ENCODE data around the gene BANP. TPM values are rescaled to one million over a fixed set of nuclear protein-coding genes. Genes with fewer than 3 reads are reported as not detected.
"Not testable (repeated sequence)": the region's sequence is repeated elsewhere in the genome, so short reads cannot be mapped to it uniquely, and the experiment has no call there.

BANP gene
- polyA plus RNA-seq, 2 donors, result 6.5 to 13.6 TPM

DNA sequence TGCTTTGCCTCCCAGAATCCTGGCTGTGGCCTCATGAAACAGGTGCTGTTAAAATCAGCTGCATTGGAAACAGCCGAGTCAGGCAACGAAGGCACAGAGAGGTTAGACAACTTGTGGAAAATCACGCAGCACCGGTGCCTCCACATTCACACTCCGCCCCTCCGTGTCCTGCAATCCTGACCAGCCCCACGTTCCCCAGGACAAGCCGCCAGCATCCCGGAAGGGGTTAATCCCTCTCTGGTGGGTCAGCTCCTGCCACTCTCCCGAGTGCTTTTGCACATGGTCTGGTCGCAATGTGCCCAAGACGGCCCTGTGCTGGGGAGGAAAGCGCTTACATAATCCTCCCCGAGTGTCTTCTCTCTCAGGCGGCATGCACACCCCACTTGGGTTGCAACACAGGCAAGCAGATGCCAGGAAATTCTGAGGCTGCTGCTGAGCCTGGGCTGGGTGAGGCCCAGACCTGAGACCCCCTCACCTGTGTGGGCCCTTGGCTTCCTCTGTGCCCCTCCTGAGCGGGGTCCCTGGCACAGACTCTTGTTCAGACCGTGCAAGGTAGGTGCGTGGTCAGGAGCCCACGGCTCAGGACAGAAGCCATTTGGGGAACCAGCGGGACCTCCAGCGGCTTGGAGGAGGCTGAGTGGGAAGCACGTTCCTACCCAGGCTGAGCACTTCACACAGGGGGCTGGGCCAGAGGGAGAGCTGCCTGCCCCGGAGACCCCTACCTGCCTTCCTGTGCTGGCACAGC lies 138.6 kb downstream of the BANP start:
- not testable (repeated sequence) for H3K36me3 ChIP-seq (ENCODE audit: control insufficient read depth in 2 of 2, insufficient read depth in 2 of 2, low read length in 1 of 2); H3K27ac ChIP-seq (ENCODE audit: low read depth in 2 of 2, low read length in 1 of 2); H3K27me3 ChIP-seq (ENCODE audit: control insufficient read depth in 1 of 2, insufficient read depth in 2 of 2, low read length in 2 of 2); H3K4me3 ChIP-seq (ENCODE audit: low read depth in 1 of 2, low read length in 2 of 2); H3K9me3 ChIP-seq (ENCODE audit: control insufficient read depth in 2 of 2, insufficient read depth in 1 of 2, low read depth in 1 of 2, low read length in 1 of 2); H3K4me1 ChIP-seq (ENCODE audit: control insufficient read depth in 2 of 2, insufficient read depth in 2 of 2, low read length in 1 of 2)
- 65 to 74% methylated on average over 19 to 23 of the region's 23 CpGs for WGBS, 2 donors

DNA sequence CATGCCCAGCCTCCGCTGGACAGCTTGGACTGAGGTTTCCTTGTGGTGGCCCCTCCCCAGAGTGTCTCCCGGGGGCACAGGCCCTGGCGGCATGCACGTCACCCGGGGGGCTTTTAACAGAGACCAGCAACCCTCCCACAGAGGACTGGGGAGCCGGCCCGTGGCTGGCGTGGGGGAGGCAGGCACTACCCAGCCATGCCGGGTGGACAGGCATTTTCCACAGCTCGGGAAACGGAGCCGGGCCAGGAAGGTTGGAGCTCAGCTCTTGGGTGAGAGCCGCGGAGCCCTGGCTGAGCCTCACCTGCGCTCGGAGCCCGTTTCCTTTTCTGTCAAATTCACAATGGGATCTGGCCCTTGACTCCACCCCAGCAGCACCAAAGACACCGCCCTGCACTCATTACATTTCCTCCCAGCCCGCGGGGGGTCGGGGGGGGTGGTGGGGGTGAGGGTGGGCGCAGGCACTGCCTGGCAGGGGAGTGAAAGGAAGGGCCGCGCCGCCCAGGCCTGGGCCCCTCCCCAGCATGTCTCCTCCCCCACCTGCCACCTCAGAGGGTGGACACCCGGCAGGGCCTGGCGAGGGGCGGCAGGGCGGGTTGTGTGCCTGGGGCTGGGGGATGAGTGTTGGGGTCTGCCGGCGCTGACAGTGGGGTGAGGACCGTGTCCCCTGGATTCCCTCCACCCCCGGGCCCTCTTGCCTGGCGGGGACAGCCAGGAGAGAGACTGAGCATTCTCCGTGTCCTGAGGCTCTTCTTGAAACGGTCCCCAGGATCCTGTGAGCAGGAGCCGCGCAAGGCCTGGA lies 139.3 kb downstream of the BANP start:
- not testable (repeated sequence) for H3K36me3 ChIP-seq (ENCODE audit: control insufficient read depth in 2 of 2, insufficient read depth in 2 of 2, low read length in 1 of 2); H3K27ac ChIP-seq (ENCODE audit: low read depth in 2 of 2, low read length in 1 of 2); H3K4me3 ChIP-seq (ENCODE audit: low read depth in 1 of 2, low read length in 2 of 2); H3K4me1 ChIP-seq (ENCODE audit: control insufficient read depth in 2 of 2, insufficient read depth in 2 of 2, low read length in 1 of 2); H3K9me3 ChIP-seq (ENCODE audit: control insufficient read depth in 2 of 2, insufficient read depth in 1 of 2, low read depth in 1 of 2, low read length in 1 of 2); H3K27me3 ChIP-seq (ENCODE audit: control insufficient read depth in 1 of 2, insufficient read depth in 2 of 2, low read length in 2 of 2)
- 47 to 50% methylated on average over 33 to 38 of the region's 38 CpGs for WGBS, 2 donors

- H3K27ac ChIP-seq (ENCODE audit: low read depth in 2 of 2, low read length in 1 of 2); H3K27me3 ChIP-seq (ENCODE audit: control insufficient read depth in 1 of 2, insufficient read depth in 2 of 2, low read length in 2 of 2); H3K4me3 ChIP-seq (ENCODE audit: low read depth in 1 of 2, low read length in 2 of 2); H3K9me3 ChIP-seq (ENCODE audit: control insufficient read depth in 2 of 2, insufficient read depth in 1 of 2, low read depth in 1 of 2, low read length in 1 of 2); H3K36me3 ChIP-seq (ENCODE audit: control insufficient read depth in 2 of 2, insufficient read depth in 2 of 2, low read length in 1 of 2); H3K4me1 ChIP-seq (ENCODE audit: control insufficient read depth in 2 of 2, insufficient read depth in 2 of 2, low read length in 1 of 2): not testable (repeated sequence)
- WGBS, 2 donors, result 55 to 61% methylated on average over 31 to 35 of the region's 35 CpGs
Measured at GRCh38 chr16:88091221-88091971, 140.2 kb downstream of the BANP start.

DNA sequence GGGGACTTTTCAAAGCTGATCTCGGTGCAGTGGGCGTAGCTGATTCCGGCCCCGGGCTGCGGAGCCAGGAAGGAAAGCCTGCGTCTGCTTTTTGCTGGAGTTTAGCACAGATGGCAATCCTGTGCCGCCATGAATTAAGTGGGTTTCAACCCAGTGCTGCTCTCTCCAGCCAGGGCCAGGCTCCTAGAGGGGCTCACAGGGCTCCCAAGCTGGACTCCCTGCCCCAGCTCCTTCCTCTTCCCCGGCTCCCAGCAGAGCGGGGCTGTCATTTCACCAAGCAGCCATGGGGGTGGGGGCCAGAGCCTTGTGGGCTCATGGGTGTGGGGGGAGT lies 140.7 kb downstream of the BANP start:
- not testable (repeated sequence) for H3K9me3 ChIP-seq (ENCODE audit: control insufficient read depth in 2 of 2, insufficient read depth in 1 of 2, low read depth in 1 of 2, low read length in 1 of 2); H3K4me1 ChIP-seq (ENCODE audit: control insufficient read depth in 2 of 2, insufficient read depth in 2 of 2, low read length in 1 of 2); H3K27me3 ChIP-seq (ENCODE audit: control insufficient read depth in 1 of 2, insufficient read depth in 2 of 2, low read length in 2 of 2); H3K4me3 ChIP-seq (ENCODE audit: low read depth in 1 of 2, low read length in 2 of 2); H3K27ac ChIP-seq (ENCODE audit: low read depth in 2 of 2, low read length in 1 of 2); H3K36me3 ChIP-seq (ENCODE audit: control insufficient read depth in 2 of 2, insufficient read depth in 2 of 2, low read length in 1 of 2)
- WGBS, 2 donors, result 31 to 34% methylated on average over 8 to 9 of the region's 9 CpGs

- WGBS, 2 donors, result 59 to 60% methylated on average over 23 to 32 of the region's 34 CpGs
- not testable (repeated sequence) for H3K4me3 ChIP-seq (ENCODE audit: low read depth in 1 of 2, low read length in 2 of 2); H3K27me3 ChIP-seq (ENCODE audit: control insufficient read depth in 1 of 2, insufficient read depth in 2 of 2, low read length in 2 of 2)
Measured at GRCh38 chr16:88092791-88093555, 141.7 kb downstream of the BANP start.

GRCh38 chr16:88093556-88094252 lies 142.5 kb downstream of the BANP start:
- WGBS, 2 donors, result 58 to 72% methylated on average over 22 of the region's 25 CpGs
- H3K36me3 ChIP-seq (ENCODE audit: control insufficient read depth in 2 of 2, insufficient read depth in 2 of 2, low read length in 1 of 2); H3K27ac ChIP-seq (ENCODE audit: low read depth in 2 of 2, low read length in 1 of 2); H3K9me3 ChIP-seq (ENCODE audit: control insufficient read depth in 2 of 2, insufficient read depth in 1 of 2, low read depth in 1 of 2, low read length in 1 of 2); H3K4me1 ChIP-seq (ENCODE audit: control insufficient read depth in 2 of 2, insufficient read depth in 2 of 2, low read length in 1 of 2); H3K27me3 ChIP-seq (ENCODE audit: control insufficient read depth in 1 of 2, insufficient read depth in 2 of 2, low read length in 2 of 2); H3K4me3 ChIP-seq (ENCODE audit: low read depth in 1 of 2, low read length in 2 of 2): not testable (repeated sequence)

More at GRCh38 chr16:88092791-88093555, 141.7 kb downstream of the BANP start:
- H3K9me3 ChIP-seq (ENCODE audit: control insufficient read depth in 2 of 2, insufficient read depth in 1 of 2, low read depth in 1 of 2, low read length in 1 of 2); H3K27ac ChIP-seq (ENCODE audit: low read depth in 2 of 2, low read length in 1 of 2); H3K4me1 ChIP-seq (ENCODE audit: control insufficient read depth in 2 of 2, insufficient read depth in 2 of 2, low read length in 1 of 2); H3K36me3 ChIP-seq (ENCODE audit: control insufficient read depth in 2 of 2, insufficient read depth in 2 of 2, low read length in 1 of 2): not testable (repeated sequence)

- not testable (repeated sequence) for H3K4me3 ChIP-seq (ENCODE audit: low read depth in 1 of 2, low read length in 2 of 2); H3K27ac ChIP-seq (ENCODE audit: low read depth in 2 of 2, low read length in 1 of 2); H3K4me1 ChIP-seq (ENCODE audit: control insufficient read depth in 2 of 2, insufficient read depth in 2 of 2, low read length in 1 of 2); H3K9me3 ChIP-seq (ENCODE audit: control insufficient read depth in 2 of 2, insufficient read depth in 1 of 2, low read depth in 1 of 2, low read length in 1 of 2); H3K36me3 ChIP-seq (ENCODE audit: control insufficient read depth in 2 of 2, insufficient read depth in 2 of 2, low read length in 1 of 2); H3K27me3 ChIP-seq (ENCODE audit: control insufficient read depth in 1 of 2, insufficient read depth in 2 of 2, low read length in 2 of 2)
- 78 to 82% methylated on average over 17 of the region's 17 CpGs for WGBS, 2 donors
Measured at GRCh38 chr16:88094253-88094575, 143.0 kb downstream of the BANP start.

DNA sequence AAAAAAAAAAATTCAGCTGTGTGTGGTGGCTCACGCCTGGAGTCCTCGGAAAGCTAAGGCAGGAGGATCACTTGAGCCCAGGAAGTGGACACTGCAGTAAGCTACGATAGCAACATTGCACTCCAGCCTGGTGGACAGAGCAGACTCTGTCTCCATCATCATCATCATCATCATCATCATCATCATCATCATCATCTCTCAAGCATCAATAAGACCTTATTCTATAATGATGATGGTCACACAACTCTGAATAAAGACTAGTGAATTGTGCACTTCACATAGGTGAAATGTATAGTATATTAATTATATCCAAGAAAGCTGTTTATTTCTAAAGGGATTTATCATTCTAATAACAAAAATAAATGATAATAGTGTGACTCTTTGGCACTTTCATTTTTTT lies 143.7 kb downstream of the BANP start:
- 95 to 98% methylated on average over 3 of the region's 3 CpGs for WGBS, 2 donors
- not testable (repeated sequence) for H3K4me1 ChIP-seq (ENCODE audit: control insufficient read depth in 2 of 2, insufficient read depth in 2 of 2, low read length in 1 of 2); H3K9me3 ChIP-seq (ENCODE audit: control insufficient read depth in 2 of 2, insufficient read depth in 1 of 2, low read depth in 1 of 2, low read length in 1 of 2); H3K27me3 ChIP-seq (ENCODE audit: control insufficient read depth in 1 of 2, insufficient read depth in 2 of 2, low read length in 2 of 2); H3K27ac ChIP-seq (ENCODE audit: low read depth in 2 of 2, low read length in 1 of 2); H3K4me3 ChIP-seq (ENCODE audit: low read depth in 1 of 2, low read length in 2 of 2); H3K36me3 ChIP-seq (ENCODE audit: control insufficient read depth in 2 of 2, insufficient read depth in 2 of 2, low read length in 1 of 2)

GRCh38 chr16:88096659-88097058 lies 145.4 kb downstream of the BANP start:
- WGBS, 2 donors, result 82 to 83% methylated on average over 2 of the region's 2 CpGs
- H3K4me3 ChIP-seq (ENCODE audit: low read depth in 1 of 2, low read length in 2 of 2); H3K27ac ChIP-seq (ENCODE audit: low read depth in 2 of 2, low read length in 1 of 2); H3K27me3 ChIP-seq (ENCODE audit: control insufficient read depth in 1 of 2, insufficient read depth in 2 of 2, low read length in 2 of 2); H3K36me3 ChIP-seq (ENCODE audit: control insufficient read depth in 2 of 2, insufficient read depth in 2 of 2, low read length in 1 of 2); H3K4me1 ChIP-seq (ENCODE audit: control insufficient read depth in 2 of 2, insufficient read depth in 2 of 2, low read length in 1 of 2); H3K9me3 ChIP-seq (ENCODE audit: control insufficient read depth in 2 of 2, insufficient read depth in 1 of 2, low read depth in 1 of 2, low read length in 1 of 2): not testable (repeated sequence)

Measured in esophagus (tissue), 2 donors.